Esophagus mucosa (tissue), 1 donor: ENCODE data around the gene GBP1. TPM values are rescaled to one million over a fixed set of nuclear protein-coding genes. Genes with fewer than 3 reads are reported as not detected.
"Not testable (repeated sequence)": the region's sequence is repeated elsewhere in the genome, so short reads cannot be mapped to it uniquely, and the experiment has no call there.

Experiments
- ATAC-seq: fragments of 200-7000 bp; cut with Tn5 transposase; one replicate; pipeline ENCODE4 v1.9.1; 2020
- total RNA-seq: library from RNA; stranded (reverse); gene quantifications from one replicate; pipeline ENCODE4 v1.2.4, GENCODE V29; 2023
- donor health status: DM: yes; HTN: yes; CAD: no.

The GBP1 gene
- 5.2 TPM for total RNA-seq

- peak; percentile 78 for ATAC-seq
Measured at GRCh38 chr1:89065079-89065868, at the start of gene GBP1. Gene GBP1, minus strand, starts transcription at chr1:89065208. Its CDS starts 1,974 bp downstream, at chr1:89063234.

GRCh38 chr1:89114662-89115061 is 49.7 kb upstream of the GBP1 start:
- no peak for ATAC-seq

- no peak for ATAC-seq
Measured at GRCh38 chr1:89112871-89113613, 48.0 kb upstream of the GBP1 start.

- no peak for ATAC-seq
Measured at GRCh38 chr1:89104687-89105086, 39.7 kb upstream of the GBP1 start.

GRCh38 chr1:89104147-89104546 is 39.1 kb upstream of the GBP1 start:
- ATAC-seq = no peak

GRCh38 chr1:89102021-89102420 is 37.0 kb upstream of the GBP1 start:
- ATAC-seq = no peak

GRCh38 chr1:89100412-89100811 is 35.4 kb upstream of the GBP1 start:
- ATAC-seq = no peak

GRCh38 chr1:89098857-89099256 is 33.8 kb upstream of the GBP1 start:
- no peak for ATAC-seq

GRCh38 chr1:89095737-89096136 is 30.7 kb upstream of the GBP1 start:
- no peak for ATAC-seq

GRCh38 chr1:89089962-89090361 is 25.0 kb upstream of the GBP1 start:
- ATAC-seq = no peak

- ATAC-seq = no peak
Measured at GRCh38 chr1:89088572-89088971, 23.6 kb upstream of the GBP1 start.

- ATAC-seq = no peak
Measured at GRCh38 chr1:89087241-89087640, 22.2 kb upstream of the GBP1 start.

- peak; percentile 70 for ATAC-seq
Measured at GRCh38 chr1:89085781-89086180, 20.8 kb upstream of the GBP1 start.

- no peak for ATAC-seq
Measured at GRCh38 chr1:89081005-89081404, 16.0 kb upstream of the GBP1 start.

GRCh38 chr1:89080068-89080467 is 15.1 kb upstream of the GBP1 start:
- not testable (repeated sequence) for ATAC-seq

- ATAC-seq = not testable (repeated sequence)
Measured at GRCh38 chr1:89072466-89073065, 7.6 kb upstream of the GBP1 start.

- ATAC-seq = no peak
Measured at GRCh38 chr1:89070509-89070908, 5.5 kb upstream of the GBP1 start.

- ATAC-seq = no peak
Measured at GRCh38 chr1:89069951-89070350, 4.9 kb upstream of the GBP1 start.

GRCh38 chr1:89068291-89068690 is 3.3 kb upstream of the GBP1 start:
- ATAC-seq = no peak

GRCh38 chr1:89064632-89065031 is 376 bp downstream of the GBP1 start:
- peak; percentile 48 for ATAC-seq

- ATAC-seq = no peak
Measured at GRCh38 chr1:89063094-89063493, 1.9 kb downstream of the GBP1 start.

GRCh38 chr1:89060091-89060490 is 4.9 kb downstream of the GBP1 start:
- ATAC-seq = no peak

GRCh38 chr1:89051955-89052312 is 13.1 kb downstream of the GBP1 start:
- ATAC-seq = no peak
